ENCODE data around the gene CEACAM1.
"Not testable (repeated sequence)": the region's sequence is repeated elsewhere in the genome, so short reads cannot be mapped to it uniquely, and the experiment has no call there.

Gene CEACAM1

GRCh38 chr19:42528354-42529247 lies at the start of gene CEACAM1:
CEACAM1 (minus strand) TSS chr19:42528481; CDS start chr19:42528374, 107 bp downstream.
- DNase-seq (ENCODE audit: low read depth): no peak

DNA sequence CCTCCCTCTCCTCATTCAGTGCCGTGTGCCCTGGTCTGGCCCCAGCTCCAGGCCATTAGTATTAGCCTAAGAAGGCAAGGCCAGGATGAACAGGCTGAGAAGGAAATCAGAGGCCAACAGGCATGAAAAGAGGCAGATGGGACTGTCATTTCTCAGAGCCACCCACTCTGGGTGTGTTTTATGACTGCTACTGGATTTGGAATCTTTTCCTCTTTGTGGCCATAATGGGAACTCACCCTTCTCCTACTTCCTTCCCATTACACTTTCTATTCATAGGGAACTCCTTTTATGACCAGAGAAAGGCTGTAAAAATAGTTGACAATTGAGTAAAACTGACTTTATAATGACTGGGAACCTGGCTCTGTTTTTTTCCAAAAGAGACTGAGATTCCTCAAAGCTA lies 48.7 kb upstream of the CEACAM1 start:
- DNase-seq (ENCODE audit: low read depth): no peak

- no peak for DNase-seq (ENCODE audit: low read depth)
These were observed 48.0 kb upstream of the CEACAM1 start for GRCh38 chr19:42576241-42576640.

DNA sequence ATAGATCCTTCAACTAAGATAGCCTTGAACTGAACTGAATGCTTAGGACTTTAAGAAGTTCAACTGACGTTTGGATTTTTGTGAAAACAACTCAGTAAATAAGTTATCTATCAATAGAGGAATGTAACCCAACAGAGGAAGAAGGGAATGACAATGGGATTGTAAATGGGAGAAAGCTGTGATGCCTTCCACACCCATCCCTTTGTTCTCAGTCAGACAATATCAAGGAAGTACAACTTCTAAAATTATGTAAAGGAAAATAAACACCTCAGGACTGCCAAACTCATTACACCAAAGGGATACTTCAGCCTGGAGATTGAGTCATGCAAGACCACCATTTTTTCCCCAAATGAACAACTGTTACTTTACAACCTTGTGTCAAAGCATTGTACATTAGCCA lies 45.4 kb upstream of the CEACAM1 start:
- DNase-seq (ENCODE audit: low read depth): no peak

GRCh38 chr19:42571116-42571515 lies 42.8 kb upstream of the CEACAM1 start:
- DNase-seq (ENCODE audit: low read depth): no peak

DNA sequence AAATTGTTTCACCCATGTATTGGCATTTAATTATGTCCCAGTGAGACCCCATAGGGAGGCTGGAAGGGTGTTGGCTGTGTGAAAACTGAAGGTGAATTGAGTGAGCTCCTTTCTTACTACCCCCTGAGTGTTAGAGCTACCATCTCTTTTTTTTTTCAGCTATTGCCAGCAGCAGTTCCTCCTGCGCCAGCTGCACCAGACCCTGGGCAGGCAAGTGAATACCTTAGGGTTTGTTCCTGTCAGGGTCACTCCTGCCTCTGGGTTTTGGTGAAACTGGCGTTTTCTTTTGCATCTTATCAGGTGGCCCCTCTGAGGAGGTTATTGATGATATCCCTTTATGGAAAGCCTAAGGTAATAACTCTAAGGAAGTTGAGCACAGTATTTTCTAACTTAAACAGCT lies 40.9 kb upstream of the CEACAM1 start:
- DNase-seq (ENCODE audit: low read depth): no peak

- no peak for DNase-seq (ENCODE audit: low read depth)
These were observed 39.7 kb upstream of the CEACAM1 start for GRCh38 chr19:42568006-42568405.

- no peak for DNase-seq (ENCODE audit: low read depth)
These were observed 39.3 kb upstream of the CEACAM1 start for GRCh38 chr19:42567567-42567966.

DNA sequence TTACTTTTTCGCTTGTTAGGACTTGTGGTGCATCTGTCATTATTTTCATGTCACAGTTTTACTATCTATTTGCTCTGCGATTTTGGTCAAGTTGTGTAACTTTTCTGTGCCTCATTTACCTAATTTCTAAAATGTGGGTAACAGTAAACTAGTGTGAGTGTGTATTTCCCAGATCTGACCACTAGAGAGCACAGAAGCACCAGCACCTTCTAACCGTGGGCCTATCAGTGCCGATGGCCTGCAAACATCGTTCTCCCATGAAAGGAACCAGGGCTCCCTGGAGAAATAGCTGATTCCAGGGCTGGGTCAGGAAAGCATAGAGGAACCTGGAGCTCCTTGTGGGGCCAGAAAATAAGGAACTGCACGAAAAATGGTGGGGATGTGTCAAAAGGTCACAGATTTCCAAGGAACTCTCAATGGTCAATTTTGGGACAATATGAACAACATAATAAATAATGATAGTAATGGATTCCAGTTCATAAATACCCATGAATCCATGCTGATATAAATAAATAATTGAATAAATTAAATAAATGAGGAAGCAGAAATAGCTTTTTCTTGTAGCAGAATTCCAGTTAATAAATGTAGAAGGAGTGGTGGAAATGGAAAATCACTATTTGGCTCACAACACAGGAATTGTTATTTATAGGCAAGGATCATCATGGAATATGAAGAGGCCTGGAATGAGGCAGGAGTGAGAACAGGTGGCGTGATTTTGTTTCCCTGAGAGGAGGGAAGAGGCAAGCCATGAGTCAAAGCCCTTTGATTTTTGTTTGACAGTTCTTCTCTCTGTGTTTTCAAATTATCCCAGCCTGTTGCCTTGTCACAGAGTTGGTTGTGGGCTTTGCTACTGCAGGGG lies 35.3 kb upstream of the CEACAM1 start:
- peak; percentile 15 for DNase-seq (ENCODE audit: low read depth)

DNA sequence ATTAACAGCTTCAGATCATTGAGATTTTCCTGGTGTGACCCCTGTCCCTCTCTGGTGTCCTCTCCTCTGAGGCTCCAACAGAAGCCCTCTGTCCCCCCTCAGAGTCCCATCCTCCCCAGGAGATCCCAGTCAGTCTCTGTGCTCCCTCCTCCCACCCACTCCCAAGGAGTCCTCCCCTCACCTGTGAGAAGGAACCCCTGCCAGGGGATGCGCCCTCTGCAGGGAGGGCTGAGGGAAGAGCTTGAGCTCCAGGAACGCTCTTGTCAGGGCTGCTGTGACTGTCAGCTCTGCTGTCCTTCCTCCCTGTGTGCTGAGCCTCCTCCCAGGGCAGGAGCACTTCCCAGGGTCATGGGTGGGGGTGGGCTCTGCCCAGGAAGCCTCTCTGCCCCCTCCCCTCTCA lies 33.2 kb upstream of the CEACAM1 start:
- no peak for DNase-seq (ENCODE audit: low read depth)

- DNase-seq (ENCODE audit: low read depth): no peak
These were observed 32.5 kb upstream of the CEACAM1 start for GRCh38 chr19:42560731-42561130.

GRCh38 chr19:42558450-42559150 lies 30.3 kb upstream of the CEACAM1 start:
- DNase-seq (ENCODE audit: low read depth): no peak

DNA sequence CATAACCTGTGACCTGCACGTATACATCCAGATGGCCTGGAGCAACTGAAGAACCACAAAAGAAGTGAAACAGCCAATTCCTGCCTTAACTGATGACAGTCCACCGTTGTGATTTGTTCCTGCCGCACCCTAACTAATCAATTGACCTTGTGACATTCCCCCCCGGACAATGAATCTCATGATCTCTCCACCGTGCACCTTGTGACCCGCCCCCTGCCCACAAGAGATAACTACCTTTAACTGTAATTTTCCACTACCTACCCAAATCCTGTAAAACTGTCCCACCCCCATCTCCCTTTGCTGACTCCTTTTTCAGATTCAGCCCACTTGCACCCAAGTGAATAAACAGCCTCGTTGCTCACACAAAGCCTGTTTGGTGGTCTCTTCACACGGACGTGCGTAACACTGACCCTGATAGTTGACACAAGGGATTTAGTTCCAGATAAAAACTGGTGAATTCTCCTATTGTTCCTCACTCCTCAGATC lies 29.1 kb upstream of the CEACAM1 start:
- not testable (repeated sequence) for DNase-seq (ENCODE audit: low read depth)

- DNase-seq (ENCODE audit: low read depth): no peak
These were observed 27.5 kb upstream of the CEACAM1 start for GRCh38 chr19:42555801-42556200.

GRCh38 chr19:42555317-42555716 lies 27.0 kb upstream of the CEACAM1 start:
- no peak for DNase-seq (ENCODE audit: low read depth)

DNA sequence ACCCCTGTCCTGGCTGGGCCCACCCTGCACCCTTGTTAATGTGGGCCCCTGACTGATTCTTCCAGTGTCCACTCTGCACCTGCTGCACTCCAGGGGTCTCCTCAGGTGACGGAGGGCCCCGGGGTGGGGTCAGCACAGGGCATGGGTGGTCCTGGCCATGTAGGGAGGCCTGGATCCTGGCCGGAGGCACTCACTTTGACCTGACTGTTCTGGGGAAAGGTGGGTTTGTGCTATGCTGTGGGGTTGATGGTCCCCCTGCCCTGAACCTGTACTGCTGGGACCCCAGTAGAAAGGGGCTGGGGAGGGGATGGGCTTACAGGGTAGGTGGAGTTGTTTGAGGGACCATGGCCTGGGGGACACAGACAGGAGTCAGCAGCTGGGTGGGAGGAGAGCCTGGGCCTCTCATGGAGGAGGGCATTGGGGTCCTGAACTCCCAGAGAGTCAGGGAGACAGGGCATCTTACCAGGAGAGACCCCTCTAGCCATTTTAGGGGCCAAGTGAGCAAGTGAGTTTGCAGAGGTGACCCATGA lies 25.8 kb upstream of the CEACAM1 start:
- DNase-seq (ENCODE audit: low read depth): no peak

DNA sequence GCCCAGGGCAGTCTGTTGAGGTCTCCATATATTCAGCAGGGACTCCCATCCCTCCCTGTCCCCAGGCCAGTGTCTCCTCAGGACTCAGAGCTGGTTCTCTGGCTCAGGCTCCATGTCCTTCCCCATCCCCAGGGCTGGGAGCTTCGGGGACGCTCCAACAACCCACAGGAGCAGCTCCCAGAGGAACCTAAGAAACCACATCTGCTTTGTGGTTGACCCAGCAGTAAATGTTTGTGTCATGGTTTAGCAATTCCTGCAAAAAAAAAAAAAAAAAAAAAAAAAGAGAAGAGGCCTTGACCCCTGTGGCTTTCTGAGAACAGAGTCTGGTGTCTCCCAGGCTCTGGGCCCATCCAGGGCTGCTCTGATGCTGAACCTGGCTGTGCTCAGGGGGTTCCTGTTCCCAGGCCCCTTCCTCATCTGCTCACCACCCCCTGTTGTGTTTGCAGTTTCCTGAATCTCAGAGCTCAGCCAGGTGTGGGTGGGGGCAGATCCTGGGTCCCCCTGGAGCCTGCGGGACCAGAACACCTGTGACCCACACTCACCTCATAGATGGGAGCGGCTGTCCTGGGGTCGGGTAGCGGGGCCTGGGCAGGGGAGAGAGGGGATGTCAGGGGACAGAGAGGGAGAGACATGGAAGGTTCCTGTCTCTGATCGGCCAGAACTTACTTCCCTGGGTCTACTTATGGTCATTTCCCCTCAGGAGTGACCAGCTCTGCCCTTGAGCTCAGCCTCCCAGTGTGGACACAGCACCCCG lies 25.2 kb upstream of the CEACAM1 start:
- peak; percentile 71 for DNase-seq (ENCODE audit: low read depth)

GRCh38 chr19:42552086-42553065 lies 24.1 kb upstream of the CEACAM1 start:
- DNase-seq (ENCODE audit: low read depth): no peak

- DNase-seq (ENCODE audit: low read depth): not testable (repeated sequence)
These were observed 22.2 kb upstream of the CEACAM1 start for GRCh38 chr19:42550521-42550920.

GRCh38 chr19:42549067-42549466 lies 20.8 kb upstream of the CEACAM1 start:
- not testable (repeated sequence) for DNase-seq (ENCODE audit: low read depth)

All from fibroblast of gingiva (primary cell).